ENCODE measurements around the gene CNMD.
A peak's percentile ranks its signal among the peaks of the same experiment; 100 is the strongest.

CNMD gene

DNA sequence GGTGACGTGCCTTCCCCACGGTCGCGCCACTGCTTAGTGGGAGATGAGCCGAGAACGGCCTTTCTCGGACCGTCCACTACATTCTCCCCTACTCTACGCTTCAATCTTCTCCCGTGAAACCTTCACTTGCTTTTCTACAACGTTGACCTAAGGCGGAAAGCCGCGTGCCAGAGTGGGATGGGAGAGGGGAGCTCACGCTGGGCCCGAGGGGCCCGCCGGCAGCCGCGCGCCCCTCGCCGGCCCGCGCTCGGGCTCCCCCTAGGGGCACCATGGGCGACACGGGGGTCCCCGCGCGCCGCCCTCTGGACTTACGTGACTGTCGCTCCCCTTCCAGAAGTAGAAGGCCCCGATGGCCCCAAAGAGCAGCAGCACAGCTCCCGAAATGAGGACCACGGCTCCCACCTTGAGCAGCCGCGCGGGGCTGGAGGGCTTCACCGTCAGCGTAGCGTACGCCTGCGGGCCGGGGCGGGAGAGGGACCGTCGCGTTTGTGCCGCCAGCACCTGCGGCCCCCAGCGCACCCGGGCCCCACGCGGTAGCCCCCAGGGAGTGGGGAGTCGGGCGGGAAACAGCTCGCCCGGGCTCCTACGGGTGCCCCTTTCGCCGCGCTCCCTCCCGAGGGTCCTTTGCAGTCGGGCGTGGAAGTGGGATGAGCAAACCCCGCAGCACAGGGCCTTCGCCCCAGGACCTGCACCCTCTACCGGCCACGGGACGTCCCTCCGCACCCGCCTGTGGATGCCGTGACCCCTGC is 727 bp downstream of the CNMD start:
- peak overlapping the region; percentile 13 for H3K4me3 ChIP-seq (ENCODE audit: low read depth, low read length)
- no peak for DNase-seq (ENCODE audit: low read depth, low spot score)
- in situ Hi-C loops (cut with HindIII; ENCODE audit: low sequenced_read_pairs): no loop called here
- TF ChIP-seq CTCF (IDR thresholded peaks at IDR 0.05; ENCODE audit: low read depth, low read length): peak; percentile 56

DNA sequence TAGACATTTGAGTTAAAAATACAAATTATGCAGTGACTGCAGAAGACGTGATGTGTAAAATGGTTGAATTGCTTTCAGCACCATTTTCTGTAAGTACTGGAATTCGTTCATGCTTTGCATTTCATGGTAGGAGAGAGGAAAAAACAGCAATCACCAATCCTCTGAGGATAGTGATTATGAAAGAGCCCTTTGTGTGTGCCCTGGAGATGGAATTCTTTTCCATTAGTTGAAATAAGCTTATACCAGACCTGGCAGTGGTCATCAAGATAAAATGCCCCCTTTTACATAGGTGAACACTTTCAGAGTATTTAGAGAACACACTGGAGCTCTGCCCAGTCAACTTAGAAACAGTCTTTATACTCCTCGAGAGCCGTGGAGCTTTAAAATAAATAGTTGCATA is 1.7 kb downstream of the CNMD start:
- in situ Hi-C loops (cut with HindIII; ENCODE audit: low sequenced_read_pairs): no loop called here
- no peak overlapping the region for H3K4me3 ChIP-seq (ENCODE audit: low read depth, low read length)
- DNase-seq (ENCODE audit: low read depth, low spot score): no peak
- no peak for TF ChIP-seq CTCF (IDR thresholded peaks at IDR 0.05; ENCODE audit: low read depth, low read length)

- TF ChIP-seq CTCF (IDR thresholded peaks at IDR 0.05; ENCODE audit: low read depth, low read length): no peak
- DNase-seq (ENCODE audit: low read depth, low spot score): no peak
- no peak overlapping the region for H3K4me3 ChIP-seq (ENCODE audit: low read depth, low read length)
- in situ Hi-C loops (cut with HindIII; ENCODE audit: low sequenced_read_pairs): no loop called here
Measured at GRCh38 chr13:52737451-52737850, 2.2 kb downstream of the CNMD start.

DNA sequence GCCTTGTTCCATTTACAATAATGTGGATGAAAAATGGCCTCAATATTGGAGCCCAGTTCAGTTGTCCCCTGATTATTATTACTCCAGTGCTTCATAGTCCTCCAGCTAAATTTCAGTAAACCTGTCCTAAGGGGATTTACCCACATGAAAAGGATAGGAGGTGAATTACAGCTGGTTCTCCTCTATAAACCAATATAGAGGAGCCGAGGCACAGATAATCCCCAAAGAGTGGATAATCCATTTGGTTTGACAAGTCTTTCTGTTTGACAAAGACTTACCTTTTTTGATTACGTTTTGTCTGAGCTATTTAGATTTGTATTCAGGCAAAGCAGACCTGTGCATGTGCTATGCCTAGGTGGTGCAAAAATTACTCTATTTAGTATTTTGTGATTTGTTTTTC is 2.7 kb downstream of the CNMD start:
- no peak for TF ChIP-seq CTCF (IDR thresholded peaks at IDR 0.05; ENCODE audit: low read depth, low read length)
- in situ Hi-C loops (cut with HindIII; ENCODE audit: low sequenced_read_pairs): no loop called here
- no peak overlapping the region for H3K4me3 ChIP-seq (ENCODE audit: low read depth, low read length)
- no peak for DNase-seq (ENCODE audit: low read depth, low spot score)

DNA sequence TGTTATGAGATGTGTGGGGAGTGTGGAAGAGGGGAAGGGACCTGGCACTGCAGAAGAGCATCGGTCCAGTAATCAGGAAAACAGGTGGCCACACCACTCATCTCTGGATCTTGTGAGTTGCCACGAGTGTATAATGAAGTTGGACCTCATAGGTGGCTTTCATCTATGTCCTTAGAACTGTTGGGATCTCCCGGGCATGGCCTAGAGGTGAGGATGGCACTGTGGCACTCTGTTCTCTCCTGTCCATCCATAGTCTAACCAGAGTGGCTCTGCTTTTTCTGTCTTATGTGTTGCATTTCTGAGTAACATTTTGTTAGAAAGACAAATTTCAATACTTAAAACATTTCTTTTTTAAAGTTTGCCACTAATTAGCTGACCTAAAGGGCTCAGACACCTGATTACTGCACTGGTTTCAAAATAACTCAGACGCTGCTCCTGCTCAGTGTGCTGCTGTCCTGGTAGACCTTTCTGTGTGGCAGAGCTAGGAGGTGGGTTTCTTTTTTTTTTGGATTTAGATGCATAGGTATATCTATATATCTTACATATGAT is 5.5 kb downstream of the CNMD start:
- TF ChIP-seq CTCF (IDR thresholded peaks at IDR 0.05; ENCODE audit: low read depth, low read length): no peak
- in situ Hi-C loops (cut with HindIII; ENCODE audit: low sequenced_read_pairs): no loop called here
- no peak for DNase-seq (ENCODE audit: low read depth, low spot score)
- no peak overlapping the region for H3K4me3 ChIP-seq (ENCODE audit: low read depth, low read length)

GRCh38 chr13:52726258-52726657 is 13.4 kb downstream of the CNMD start:
- TF ChIP-seq CTCF (IDR thresholded peaks at IDR 0.05; ENCODE audit: low read depth, low read length): no peak
- in situ Hi-C loops (cut with HindIII; ENCODE audit: low sequenced_read_pairs): no loop called here

More at GRCh38 chr13:52726258-52726657, 13.4 kb downstream of the CNMD start:
- DNase-seq (ENCODE audit: low read depth, low spot score): no peak
- H3K4me3 ChIP-seq (ENCODE audit: low read depth, low read length): no peak overlapping the region

Measured in astrocyte of the spinal cord (primary cell).